ENCODE results near the gene SCN7A. TPM values are rescaled to one million over a fixed set of nuclear protein-coding genes. Genes with fewer than 3 reads are reported as not detected.
"Not testable (repeated sequence)": the region's sequence is repeated elsewhere in the genome, so short reads cannot be mapped to it uniquely, and the experiment has no call there.

SCN7A gene
- total RNA-seq, 1 donor from 2014 or later, result 97.1 TPM

DNA sequence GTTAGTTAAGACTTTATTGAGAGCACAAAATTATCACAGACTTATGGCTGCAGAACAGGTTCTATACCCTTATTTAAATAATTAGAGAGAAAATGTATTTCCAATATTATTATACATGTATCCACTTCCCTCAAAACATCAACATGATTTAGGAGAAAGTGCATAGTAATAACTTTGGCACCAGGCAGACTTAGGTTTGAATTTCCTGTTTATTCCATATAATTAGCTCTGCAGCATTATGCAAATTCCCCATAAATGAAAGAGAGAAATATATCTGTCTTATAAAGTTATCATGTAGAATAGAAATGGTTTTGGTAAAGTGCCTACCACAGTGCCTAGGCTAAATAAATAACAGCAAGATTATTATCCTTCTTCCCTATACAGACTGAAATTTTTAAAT, 133.6 kb downstream of the SCN7A start:
- TF ChIP-seq, protein P1, sequence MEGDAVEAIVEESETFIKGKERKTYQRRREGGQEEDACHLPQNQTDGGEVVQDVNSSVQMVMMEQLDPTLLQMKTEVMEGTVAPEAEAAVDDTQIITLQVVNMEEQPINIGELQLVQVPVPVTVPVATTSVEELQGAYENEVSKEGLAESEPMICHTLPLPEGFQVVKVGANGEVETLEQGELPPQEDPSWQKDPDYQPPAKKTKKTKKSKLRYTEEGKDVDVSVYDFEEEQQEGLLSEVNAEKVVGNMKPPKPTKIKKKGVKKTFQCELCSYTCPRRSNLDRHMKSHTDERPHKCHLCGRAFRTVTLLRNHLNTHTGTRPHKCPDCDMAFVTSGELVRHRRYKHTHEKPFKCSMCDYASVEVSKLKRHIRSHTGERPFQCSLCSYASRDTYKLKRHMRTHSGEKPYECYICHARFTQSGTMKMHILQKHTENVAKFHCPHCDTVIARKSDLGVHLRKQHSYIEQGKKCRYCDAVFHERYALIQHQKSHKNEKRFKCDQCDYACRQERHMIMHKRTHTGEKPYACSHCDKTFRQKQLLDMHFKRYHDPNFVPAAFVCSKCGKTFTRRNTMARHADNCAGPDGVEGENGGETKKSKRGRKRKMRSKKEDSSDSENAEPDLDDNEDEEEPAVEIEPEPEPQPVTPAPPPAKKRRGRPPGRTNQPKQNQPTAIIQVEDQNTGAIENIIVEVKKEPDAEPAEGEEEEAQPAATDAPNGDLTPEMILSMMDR (IDR thresholded peaks at IDR 0.05), result no peak
- ATAC-seq, result no peak
- H3K27ac ChIP-seq, result no peak overlapping the region

DNA sequence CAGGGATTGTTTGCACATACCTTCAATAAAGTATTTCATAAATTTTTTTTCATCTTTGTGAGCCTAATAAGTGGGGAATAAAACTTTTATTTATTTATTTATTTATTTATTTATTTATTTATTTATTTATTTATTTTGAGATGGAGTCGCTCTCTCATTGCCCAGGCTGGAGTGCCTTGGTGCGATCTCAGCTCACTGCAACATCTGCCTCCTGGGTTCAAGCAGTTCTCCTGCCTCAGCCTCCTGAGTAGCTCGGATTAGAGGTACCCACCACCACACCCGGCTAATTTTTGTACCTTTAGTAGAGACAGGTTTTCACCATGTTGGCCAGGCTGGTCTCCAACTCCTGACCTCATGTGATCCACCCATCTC, 136.1 kb downstream of the SCN7A start:
- H3K27me3 ChIP-seq; intact Hi-C loops (cut with DNase I); H3K4me3 ChIP-seq; H3K9me3 ChIP-seq; H3K27ac ChIP-seq; H3K36me3 ChIP-seq; H3K4me1 ChIP-seq; DNase-seq; ATAC-seq: not testable (repeated sequence)

More for the DNA sequence above, 133.6 kb downstream of the SCN7A start:
- Histone ChIP-seq H3K4me1 (no peaks in the 10 kb centered on the region), H3K36me3 (no peaks in the 10 kb centered on the region), H3K27me3 (no peaks in the 10 kb centered on the region), H3K9me3 (no peaks in the 10 kb centered on the region), H3K4me3 (no peak overlapping the region)
- DNase-seq, result no peak
- intact Hi-C loops (cut with DNase I), result no loop called here

DNA sequence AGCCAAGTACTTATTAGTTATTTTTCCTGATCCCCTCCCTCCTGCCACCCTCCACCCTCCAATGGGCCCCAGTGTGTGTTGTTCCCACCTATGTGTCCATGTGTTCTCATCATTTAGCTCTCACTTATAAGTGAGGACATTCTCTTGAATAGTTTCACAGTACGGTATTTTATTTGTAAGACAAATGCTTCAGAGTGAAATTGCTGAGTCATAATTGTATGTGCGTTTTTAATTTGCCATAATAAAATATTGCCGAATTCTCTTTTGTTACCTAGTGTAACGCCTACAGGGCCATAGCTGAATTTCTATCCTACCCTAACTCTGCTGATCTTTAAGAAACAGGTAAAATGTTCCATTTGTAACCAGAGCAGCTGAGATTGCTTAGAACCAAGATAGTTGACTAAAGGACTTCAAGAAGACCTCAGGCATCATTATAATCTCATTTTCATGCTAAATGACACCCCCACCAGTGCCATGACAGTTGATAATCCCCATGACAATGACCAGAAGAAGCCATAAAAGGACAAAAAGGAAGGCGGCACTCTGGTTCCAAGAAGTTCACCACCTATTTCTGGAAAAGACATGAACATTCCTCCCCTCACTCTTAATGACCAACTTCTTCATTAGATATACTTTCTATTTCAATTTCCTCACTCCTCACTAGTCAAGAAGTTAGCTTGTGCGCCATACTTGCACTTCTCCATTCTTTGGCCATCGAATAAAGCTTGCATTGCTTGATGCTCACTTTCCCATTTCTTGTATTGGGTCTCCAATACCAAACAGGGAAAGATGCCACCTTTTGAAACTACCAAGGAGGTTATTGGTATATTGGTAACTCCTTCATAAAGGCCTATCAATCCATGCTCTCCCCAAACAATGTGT, 136.7 kb downstream of the SCN7A start:
- ATAC-seq (no peak), DNase-seq (no peak)
- intact Hi-C loops (cut with DNase I), result no loop called here
- H3K4me3 ChIP-seq, result no peak overlapping the region
- no peaks in the 10 kb centered on the region for H3K27me3 ChIP-seq
- H3K9me3 ChIP-seq, result no peaks in the 10 kb centered on the region
- H3K27ac ChIP-seq, result no peak overlapping the region
- TF ChIP-seq, protein P1 (IDR thresholded peaks at IDR 0.05), result no peak
- H3K36me3 ChIP-seq, result no peaks in the 10 kb centered on the region
- no peaks in the 10 kb centered on the region for H3K4me1 ChIP-seq

Other genes with a start within 250 kb of the SCN7A start
- gene SCN9A, start 118.3 kb downstream of the SCN7A start, total RNA-seq, result 10.5 TPM

All from upper lobe of right lung (tissue), 1 donor.